ENCODE measurements around the gene ASB1.

DNA sequence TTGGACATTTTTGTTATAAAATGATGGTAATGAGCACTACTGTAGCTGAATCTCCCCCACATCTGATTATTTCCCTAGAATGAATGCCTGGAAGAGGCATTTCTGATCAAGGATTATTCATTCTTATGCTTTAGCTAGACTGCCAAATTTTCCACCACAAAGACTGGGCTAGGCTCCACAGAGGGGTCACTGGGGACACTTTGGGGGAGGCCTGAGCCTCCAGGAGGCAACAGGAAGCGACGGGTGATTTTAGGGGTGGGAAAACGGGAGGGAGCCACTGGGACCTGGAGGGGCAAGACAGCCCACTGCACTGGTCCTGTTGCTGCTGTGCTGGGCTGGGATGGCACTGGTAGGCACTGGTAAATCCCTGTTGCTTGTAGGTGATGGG is 2.4 kb upstream of the ASB1 start:
- TF ChIP-seq CTCF (IDR thresholded peaks at IDR 0.05) (no peak), EP300 (IDR thresholded peaks at IDR 0.05) (no peak)

Data from suprapubic skin (tissue), 3 donors.